Fibroblast of skin of right biceps (primary cell): ENCODE data around the gene C19orf53.
"Not testable (repeated sequence)": the region's sequence is repeated elsewhere in the genome, so short reads cannot be mapped to it uniquely, and the experiment has no call there.

Source experiments
- DNase-seq: peaks from one replicate; pipeline ENCODE4 v3.0.0-alpha.2; 2013

The C19orf53 gene

DNA sequence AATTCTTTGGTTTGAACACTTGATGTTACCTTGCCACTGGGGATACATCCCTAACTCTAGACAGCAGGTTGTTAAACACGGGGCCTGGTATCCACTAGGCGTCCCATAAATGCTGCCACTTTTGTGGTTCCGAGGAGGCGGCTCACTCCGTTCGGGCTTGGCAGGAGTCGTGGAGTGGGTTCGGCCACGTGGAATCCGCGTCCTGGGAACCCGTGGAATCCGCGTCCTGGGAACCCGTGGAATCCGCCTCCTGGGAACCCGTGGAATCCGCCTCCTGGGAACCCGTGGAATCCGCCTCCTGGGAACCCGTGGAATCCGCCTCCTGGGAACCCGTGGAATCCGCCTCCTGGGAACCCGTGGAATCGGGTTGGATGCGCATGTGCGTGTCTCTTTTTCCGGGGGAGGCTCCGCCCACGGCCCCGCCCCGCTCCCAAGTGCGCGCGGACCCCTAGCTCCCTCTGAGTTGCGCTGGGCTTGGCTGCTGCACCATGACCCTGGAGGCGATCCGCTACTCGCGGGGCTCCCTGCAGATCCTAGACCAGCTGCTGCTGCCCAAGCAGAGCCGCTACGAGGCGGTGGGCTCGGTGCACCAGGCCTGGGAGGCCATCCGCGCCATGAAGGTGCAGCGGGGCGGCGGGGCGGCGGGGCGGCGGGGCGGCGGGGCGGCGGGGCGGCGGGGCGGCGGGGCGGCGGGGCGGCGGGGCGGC is 10.0 kb upstream of the C19orf53 start, which contains the start of gene MRI1:
Gene MRI1, plus strand, starts transcription at position 422 of the 707 bp plus-strand sequence. Its CDS starts 67 bp downstream, at position 489.
- peak; percentile 69 for DNase-seq

DNA sequence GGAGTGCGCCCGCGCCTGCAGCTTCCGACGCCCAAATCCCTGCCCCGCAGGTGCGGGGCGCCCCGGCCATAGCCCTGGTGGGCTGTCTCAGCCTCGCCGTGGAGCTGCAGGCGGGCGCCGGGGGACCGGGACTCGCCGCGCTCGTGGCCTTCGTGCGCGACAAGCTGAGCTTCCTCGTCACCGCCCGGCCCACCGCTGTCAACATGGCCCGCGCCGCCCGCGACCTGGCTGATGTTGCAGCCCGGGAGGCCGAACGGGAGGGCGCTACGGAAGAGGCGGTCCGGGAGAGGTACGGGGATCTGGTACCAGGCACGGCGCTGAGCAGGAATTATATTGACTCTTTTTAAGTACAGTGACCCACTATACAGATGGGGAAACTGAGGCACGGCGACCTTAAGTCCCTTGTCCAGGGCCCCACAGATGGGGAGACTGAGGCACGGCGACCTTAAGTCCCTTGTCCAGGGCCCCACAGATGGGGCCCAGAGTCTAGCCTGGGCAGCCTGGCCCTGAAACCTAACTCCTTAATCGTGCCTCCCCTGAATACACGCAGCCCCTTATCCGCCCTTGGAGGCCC is 9.3 kb upstream of the C19orf53 start:
- no peak for DNase-seq

DNA sequence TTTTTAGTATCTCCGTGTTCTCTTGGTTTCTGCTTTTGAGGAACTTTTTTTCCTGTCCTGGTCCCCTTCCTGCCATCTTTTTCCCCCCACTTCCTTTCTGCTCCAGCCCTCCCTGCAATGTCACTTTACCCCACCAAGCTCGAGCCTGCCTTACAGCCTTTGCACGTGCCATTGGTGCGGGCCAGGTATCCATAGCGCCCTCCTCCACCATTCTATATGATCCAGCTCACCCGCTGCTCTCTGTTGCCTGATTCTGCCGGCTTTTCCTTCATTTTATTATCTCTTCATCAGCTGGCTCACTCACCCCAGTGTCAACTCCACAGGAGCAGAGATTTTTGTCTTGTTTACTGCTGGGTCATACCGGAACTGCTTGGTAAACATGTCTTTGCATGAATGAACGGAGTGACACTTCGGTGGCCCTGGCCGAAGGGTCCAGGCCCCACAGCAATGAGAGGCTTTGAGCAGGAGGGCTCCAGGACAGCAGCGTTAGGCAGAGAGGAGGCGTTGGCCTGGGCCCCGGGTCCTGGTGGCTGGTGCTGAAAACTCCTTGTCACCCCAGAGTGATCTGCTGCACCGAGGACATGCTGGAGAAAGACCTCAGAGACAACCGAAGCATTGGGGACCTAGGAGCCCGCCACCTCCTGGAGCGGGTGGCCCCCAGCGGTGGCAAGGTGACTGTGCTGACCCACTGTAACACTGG is 8.7 kb upstream of the C19orf53 start:
- no peak for DNase-seq

DNA sequence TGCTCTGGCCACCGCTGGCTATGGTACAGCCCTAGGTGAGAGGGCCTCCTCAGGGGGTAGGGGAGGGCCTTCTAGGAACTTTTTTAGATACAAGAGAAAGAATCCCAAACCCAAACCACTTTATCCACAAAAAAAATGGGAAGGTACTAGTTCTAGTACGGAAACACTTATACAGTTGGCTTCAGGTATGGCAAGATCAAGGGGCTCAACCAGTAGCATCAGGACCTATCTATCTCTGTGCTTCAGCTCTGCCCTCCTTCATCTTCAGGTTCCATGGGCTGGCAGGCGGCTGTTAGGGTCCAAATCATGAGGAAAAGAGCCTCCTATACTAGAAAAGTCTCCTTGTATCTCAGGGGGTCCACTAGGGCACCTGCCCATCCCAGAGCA is 8.2 kb upstream of the C19orf53 start:
- no peak for DNase-seq

DNA sequence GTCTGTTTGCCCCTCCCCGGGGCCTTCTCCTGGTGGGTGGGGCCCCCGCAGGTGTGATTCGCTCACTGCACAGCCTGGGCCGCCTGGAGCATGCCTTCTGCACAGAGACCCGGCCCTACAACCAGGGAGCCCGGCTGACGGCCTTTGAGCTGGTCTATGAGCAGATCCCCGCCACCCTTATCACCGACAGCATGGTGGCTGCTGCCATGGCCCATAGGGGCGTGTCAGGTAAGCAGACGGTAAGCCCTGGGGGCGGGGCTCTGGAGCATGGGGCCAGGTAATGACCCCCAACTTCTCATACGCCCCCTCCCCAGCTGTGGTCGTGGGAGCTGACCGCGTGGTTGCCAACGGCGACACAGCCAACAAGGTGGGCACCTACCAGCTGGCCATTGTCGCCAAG is 5.7 kb upstream of the C19orf53 start:
- DNase-seq: no peak

DNA sequence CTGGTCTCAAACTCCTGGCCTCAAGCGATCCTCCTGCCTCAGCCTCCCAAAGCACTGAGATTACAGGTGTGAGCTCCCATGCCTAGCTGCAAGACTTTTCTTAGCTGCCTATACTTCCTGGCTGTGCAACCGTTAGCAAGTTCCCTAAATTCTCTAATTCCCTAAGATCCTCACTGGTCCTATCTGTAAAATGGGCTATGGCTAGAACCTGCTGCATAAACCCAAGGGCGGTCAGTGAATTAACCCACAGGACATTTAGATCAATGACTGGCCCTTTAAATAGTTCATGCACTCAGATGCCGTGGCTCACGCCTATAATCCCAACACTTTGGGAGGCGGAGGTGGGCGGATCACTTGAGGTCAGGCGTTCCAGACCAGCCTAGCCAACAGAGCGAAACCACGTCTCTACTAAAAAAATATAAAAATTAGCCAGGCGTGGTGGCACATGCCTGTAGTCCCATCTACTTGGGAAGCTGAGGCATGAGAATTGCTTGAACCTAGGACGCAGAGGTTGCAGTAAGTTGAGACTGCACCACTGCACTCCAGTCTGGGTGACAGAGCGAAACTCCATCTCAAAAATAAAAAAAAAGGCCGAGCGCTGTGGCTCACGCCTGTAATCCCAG is 4.1 kb upstream of the C19orf53 start:
- no peak for DNase-seq

DNA sequence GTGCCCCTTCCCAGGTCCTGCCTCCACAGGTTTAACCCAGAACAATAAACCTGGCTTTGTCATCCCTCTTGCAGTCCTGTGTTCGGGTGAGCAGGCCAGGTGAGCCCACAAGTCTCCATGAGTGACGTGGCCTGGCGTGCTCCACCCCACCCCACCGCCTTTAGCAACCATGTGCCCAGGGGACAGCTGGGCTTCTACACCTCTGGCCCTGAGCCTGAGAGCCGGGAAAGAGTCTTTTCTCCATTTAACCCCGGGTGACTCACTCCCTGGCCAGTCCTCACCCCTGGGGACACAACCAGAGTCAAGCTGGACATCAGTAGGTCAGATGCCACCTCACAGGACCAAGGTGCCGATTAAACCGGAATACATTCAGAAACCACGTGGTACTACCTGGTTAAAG is 4.1 kb downstream of the C19orf53 start:
- DNase-seq: no peak

DNA sequence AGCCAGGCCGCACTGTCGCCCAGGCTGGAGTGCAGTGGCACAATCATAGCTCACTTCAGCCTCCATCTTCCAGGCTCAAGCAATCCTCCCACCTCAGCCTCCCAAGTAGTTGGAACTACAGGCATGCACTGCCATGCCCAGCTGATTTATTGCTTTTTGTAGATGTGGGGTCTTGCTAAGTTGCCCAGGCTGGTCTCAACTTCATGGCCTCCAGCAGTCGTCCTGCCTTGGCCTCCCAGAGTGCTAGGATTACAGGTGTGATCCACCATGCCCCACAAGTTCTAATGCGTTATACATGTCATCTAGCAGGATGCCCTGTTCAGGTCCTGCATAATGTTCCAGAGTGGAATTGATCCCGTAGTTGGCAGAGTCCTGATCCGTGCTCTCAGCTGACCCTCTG is 4.6 kb downstream of the C19orf53 start:
- no peak for DNase-seq

DNA sequence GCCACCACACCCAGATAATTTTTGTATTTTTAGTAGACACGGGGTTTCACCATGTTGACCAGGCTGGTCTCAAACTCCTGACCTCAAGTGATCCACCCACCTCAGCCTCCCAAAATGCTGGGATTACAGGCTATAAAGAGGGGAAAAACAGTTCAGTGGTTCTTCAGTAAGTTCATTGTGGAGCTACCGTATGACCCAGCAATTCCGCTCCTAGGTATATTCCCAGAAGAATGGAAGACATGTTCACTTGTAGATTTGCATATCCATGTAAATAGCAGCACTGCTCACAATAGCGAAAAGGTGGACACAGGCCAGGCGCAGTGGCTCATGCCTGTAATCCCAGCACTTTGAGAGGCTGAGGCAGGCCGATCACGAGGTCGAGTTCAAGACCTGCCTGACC is 5.5 kb downstream of the C19orf53 start:
- not testable (repeated sequence) for DNase-seq

DNA sequence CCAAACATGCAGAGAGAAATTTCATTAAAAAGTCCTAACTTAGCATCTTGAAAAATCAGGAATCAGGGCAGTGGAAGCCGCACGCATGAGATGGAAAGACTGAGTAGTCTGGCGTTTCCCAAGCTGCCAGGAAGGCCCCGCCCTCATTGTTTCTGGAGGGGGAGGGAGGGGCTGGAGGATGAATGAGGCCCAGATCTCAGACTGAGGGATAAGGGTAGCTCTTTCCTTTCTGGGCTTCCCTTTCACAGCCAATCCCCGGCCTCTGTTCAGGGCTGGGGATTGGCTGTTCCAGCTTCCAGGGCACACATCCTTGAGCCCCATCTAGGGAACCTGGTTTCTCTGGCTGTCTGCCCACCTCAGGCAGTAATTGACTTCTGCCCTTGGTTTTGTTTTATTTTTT is 7.3 kb downstream of the C19orf53 start:
- DNase-seq: peak; percentile 93

DNA sequence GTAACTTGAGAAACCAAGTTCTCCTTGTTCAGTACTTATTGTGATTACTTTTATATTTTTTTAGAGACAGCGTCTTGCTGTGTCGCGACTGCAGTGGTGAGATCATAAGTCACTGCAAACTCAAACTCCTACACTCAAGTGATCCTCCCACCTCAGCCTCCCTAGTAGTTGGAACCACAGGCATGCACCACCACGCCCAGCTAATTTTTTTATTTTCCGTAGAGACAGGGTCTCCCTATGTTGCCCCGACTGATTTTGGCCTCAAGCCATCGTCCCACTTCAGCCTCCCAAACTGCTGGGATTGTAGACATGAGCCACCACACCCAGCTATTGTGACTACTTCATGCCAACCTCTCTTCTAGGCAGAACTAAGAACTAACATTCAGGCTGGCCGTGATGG is 8.3 kb downstream of the C19orf53 start:
- DNase-seq: peak; percentile 35

DNA sequence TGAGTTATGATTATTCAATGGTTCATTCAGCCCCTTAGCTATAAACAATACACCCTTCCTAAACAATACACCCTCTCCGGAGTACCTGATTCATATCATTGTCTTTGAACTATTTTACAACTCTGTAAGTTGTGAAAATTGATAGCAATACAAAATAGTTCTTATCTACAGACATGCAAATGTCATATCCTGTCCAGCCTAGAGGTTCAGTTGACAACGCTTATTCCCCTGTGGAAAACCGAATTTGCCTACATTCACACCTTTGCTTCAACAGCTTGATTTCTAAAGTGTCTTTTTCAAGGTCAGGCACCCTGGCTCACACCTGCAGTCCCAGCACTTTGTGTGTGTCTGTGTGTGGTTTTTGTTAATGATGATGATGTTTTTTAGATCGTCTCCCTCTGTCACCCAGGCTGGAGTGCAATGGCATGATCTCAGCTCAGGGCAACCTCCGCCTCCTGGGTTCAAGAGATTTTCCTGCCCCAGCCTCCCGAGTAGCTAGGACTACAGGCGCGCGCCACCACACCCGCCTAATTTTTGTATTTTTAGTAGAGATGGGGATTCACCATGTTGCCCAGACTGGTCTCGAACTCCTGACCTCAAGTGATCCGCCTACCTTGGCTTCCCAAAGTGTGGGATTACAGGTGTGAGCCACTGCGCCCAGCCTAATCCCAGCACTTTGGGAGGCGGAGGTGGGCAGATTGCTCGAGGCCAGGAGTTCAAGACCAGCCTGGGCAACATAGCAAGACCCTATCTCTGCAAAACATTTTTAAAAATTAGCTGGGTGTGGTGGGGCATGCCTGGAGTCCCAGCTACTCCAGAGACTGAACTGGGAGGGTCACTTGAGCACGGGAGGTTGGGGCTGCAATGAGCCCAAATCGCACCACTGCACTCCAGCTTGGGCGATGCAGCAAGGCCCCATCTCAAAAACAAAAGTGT is 9.6 kb downstream of the C19orf53 start:
- no peak for DNase-seq

DNA sequence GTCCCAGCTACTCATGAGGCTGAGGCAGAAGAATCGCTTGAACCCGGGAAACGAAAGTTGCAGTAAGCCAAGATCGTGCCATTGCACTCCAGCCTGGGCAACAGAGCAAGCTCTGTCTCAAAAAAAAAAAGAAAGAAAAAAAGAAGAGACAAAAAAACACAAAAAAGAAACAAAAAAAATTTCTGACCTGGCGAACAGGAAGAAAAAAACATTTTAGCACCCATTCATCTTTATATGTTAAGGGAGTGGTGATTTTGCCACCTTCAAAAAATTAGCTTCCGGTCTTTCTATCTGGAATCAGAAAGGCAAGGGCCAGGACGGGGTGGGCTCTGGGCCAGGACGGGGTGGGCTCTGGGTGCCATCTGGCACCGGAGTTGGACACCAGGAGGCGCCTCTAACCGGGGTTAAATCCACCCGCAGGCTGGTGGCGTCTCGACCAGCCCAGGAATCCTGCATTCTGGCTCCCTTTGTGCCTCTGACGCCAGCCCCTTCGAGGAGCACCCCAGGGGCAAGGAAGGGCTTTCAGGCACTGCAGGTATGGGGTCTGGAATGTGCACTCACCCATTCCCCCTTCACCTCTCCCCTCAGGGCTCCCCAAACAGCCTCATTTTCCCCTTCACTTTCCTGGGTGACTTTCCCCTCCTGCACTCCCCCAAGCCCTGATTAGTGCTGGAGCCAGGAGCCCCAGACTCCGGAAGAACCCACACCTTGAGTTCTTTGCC is 10.6 kb downstream of the C19orf53 start:
- DNase-seq: peak; percentile 74

DNA sequence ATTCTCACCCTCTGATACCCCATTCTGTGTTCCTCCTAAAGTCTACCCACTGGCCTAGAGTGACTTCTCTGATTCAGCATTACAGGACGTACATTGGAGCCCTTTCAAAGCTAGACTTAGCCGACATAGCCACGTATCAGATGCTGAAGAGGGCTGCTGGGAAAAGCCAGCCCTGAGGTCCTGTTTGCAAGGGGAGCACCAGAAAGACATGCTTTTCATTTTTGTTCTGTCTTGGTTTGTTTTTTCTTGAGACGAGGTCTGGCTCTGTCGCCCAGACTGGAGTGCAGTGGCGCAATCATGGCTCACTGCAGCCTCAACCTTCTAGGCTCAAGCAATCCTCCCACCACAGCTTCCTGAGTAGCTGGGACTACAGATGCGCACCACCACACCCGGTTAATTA is 14.7 kb downstream of the C19orf53 start:
- DNase-seq: peak; percentile 80

DNA sequence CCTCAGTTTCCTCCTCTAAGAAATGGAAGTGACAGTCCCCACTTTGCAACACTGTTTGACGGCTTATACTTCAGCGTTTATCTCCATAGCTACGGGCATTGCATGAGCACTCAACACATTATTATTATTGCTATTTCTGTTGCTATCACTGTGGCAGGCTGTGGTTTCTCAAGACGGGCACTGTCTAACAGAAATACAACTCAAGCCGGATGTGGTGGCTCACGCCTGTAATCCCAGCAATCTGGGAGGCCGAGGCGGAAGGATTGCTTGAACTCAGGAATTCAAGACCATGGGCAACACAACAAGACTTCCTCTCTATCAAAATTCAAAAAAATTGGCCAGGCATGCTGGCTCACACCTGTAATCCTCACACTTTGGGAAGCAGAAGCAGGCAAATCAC is 16.1 kb downstream of the C19orf53 start:
- peak; percentile 39 for DNase-seq

DNA sequence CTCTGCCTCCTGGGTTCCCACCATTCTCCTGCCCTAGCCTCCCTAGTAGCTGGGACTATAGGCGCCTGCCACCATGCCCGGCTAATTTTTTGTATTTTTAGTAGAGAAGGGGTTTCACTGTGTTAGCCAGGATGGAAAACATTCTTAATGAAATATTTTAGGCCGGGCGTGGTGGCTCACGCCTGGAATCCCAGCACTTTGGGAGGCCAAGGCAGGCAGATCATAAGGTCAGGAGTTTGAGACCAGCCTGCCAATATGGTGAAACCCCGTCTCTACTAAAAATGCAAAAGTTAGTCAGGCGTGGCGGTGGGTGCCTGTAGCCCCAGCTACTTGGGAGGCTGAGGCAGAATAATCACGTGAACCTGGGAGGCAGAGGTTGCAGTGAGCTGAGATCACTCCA is 19.1 kb downstream of the C19orf53 start:
- not testable (repeated sequence) for DNase-seq

DNA sequence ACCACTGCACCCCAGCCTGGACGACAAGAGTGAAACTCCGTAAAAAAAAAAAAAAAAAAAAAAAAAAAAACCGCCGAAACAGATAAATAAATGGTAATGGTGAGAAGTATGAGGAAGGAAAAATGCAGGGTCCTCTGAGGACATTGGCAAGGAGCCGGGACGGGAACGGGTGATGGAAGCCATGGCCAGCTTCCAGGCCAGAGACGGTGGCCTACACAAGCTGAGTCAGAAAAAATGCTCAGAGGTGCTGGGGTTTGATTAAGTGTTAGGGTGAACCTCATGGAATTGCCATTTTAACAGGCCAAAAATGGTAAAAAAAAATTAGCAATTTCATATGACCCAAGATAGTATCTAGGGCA is 20.1 kb downstream of the C19orf53 start:
- DNase-seq: peak; percentile 98

DNA sequence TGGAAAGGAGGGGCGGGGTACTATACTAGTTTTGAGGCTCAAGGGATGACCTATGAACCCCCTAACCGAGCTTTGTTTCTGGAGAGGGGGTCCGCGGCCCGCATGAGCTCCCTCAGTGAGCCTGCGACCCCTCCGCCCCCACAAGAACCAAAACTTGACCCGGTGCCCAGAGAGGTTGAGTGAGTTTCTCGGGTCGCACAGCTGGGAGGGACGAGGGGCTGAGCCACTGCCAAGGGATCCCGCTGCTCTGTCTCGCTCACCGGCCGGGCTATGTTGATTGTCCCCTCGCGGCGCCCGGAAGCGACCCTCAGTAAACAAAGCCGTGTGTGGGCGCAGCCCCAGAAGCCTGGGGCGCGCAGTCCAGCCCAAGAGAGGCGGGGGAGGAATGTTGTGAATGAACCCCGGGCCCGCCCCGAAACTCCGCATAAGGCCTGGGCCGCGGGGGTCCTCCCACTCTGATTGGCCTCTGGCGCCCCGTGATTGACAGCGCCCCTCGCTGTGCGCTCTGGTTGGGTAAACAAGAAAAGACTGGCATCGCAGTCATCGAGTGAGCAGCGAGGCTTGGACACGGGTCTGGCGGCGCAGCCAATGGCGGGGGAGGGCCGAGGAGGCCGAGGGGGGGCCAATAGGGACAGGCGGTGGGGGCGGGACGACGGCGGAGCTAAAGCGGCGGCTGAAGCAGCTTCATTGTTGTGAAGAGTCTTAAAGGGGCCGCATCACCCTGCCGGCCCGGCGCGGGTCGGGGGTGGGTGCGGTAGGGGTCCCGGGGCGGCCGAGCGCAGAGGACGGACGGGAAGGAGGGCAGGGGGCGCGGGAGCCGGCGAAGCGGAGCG is 20.7 kb downstream of the C19orf53 start, which contains the start of gene ZSWIM4:
Gene ZSWIM4, plus strand, starts transcription at position 687 of the 833 bp plus-strand sequence. CDS start 206 bp downstream, outside the sequence.
- DNase-seq: peak; percentile 100

DNA sequence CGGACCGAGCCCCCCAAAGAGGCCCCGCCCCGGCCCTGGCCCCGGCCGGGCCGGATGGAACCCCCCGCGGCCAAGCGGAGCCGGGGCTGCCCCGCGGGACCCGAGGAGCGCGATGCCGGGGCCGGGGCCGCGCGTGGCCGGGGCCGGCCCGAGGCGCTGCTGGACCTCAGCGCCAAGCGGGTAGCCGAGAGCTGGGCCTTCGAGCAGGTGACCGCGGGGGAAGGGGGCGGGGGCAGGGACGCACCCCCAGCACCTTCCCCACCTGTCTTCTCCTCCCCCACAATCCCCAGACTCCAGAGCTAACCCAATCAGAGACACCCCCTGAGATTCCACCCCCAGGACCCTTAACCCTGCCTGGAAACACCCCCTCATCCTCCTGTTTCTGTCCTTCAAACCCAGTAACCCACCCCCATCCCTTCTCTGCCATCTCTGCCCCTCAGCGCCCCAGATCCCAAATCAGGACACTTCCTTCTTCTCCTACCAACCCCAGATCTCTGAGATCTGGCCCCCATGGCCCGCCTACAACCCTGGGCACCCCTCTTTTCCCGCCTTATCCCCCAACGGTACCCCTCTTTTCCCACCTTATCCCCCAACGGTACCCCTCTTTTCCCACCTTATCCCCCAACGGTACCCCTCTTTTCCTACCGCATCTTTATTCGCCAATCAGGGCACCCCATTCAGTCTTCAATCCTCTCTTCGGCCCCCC is 21.5 kb downstream of the C19orf53 start:
- DNase-seq: no peak
